K562 (cell line): Measurements from ENCODE around the gene CAPN7.

Experiments used
- CEBPG ChIP-seq, 3 experiments: fragments of 200-800 bp in 1 of 3; sonication (Bioruptor generic) in 1 of 3; sonication (generic) in 1 of 3; formaldehyde crosslinking in 1 of 3; IDR thresholded peaks in 2 of 3; conservative IDR thresholded peaks in 1 of 3; 2 replicates each; pipeline versions ENCODE4 v1.6.1 to v1.8.0; 2016 to 2022; ENCODE audit warnings: missing compliant biosample characterization in 2 of 3, missing genetic modification characterization in 2 of 3, mild to moderate bottlenecking in 1 of 3, missing genetic modification reagents in 1 of 3
- EZH2 ChIP-seq: IDR thresholded peaks from 2 replicates; pipeline ENCODE4 v1.6.1; 2012; ENCODE audit warnings: low read depth, mild to moderate bottlenecking, inconsistent platforms, low read length, borderline replicate concordance
- FOXJ2 ChIP-seq: fragments of 200-800 bp; sonication (Bioruptor generic); IDR thresholded peaks from 2 replicates; pipeline ENCODE4 v1.6.1; 2016; ENCODE audit warnings: missing genetic modification characterization, missing compliant biosample characterization
- NFYB ChIP-seq: IDR thresholded peaks from 2 replicates; pipeline ENCODE4 v1.6.1; 2011; ENCODE audit warnings: mild to moderate bottlenecking, moderate library complexity; ENCODE audit not compliant: insufficient read length; ENCODE audit errors: extremely low read depth
- POLR2A ChIP-seq: fragments of 450-650 bp; conservative IDR thresholded peaks from 2 replicates; pipeline ENCODE4 v1.6.1; 2016
- POLR2H ChIP-seq: IDR thresholded peaks from 2 replicates; pipeline ENCODE4 v1.6.1; 2016; ENCODE audit warnings: missing genetic modification characterization, low read depth, mild to moderate bottlenecking, control low read depth, missing compliant biosample characterization, moderate library complexity
- U2AF2 ChIP-seq: fragments of 200-400 bp; formaldehyde crosslinking; optimal IDR thresholded peaks from 2 replicates; pipeline ENCODE3; 2017; ENCODE audit warnings: low read depth, mild to moderate bottlenecking, low read length
- ZBTB8A ChIP-seq: fragments of 450-650 bp; IDR thresholded peaks from 2 replicates; pipeline ENCODE4 v1.6.1; 2018; ENCODE audit warnings: mild to moderate bottlenecking, moderate library complexity; ENCODE audit not compliant: partially characterized antibody
- TF ChIP-seq, protein P1 (sequence below), 3 experiments: IDR thresholded peaks in 2 of 3; conservative IDR thresholded peaks in 1 of 3; 2 replicates each; pipeline ENCODE4 v1.5.1; 2011 to 2012; ENCODE audit warnings: low read length in 3 of 3, mild to moderate bottlenecking in 3 of 3, control low read depth in 2 of 3, improper control_type of control experiment in 1 of 3, inconsistent platforms in 1 of 3, low read depth in 1 of 3, mixed read lengths in 1 of 3, moderate library complexity in 1 of 3; ENCODE audit not compliant: insufficient read depth in 2 of 3
- TF ChIP-seq, protein P2 (sequence below): fragments of 450-650 bp; formaldehyde crosslinking; conservative IDR thresholded peaks from 2 replicates; pipeline ENCODE4 v1.4.0; 2022; ENCODE audit warnings: mild to moderate bottlenecking, missing genetic modification characterization

DNA sequence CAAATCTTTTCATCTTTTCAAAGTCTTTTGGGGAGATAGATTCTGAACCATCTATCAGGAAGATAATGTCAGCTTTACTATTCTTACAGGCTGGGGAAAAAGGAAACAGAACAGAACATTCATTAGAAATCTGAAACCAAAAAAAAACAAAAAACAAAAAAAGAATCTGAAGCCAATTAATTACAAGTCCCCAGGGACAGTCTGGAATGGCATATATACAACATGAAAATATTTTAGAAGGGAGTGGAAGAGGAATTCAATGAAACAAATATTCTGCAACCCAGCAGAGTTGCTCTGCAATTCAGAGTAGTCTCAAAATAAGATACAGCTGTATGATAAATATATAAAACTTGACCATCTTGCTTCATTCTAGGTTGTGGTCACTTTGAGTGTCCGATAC, 41.7 kb upstream of the CAPN7 start:
- TF ChIP-seq FOXJ2 (tag) = no peak
- no peak for TF ChIP-seq NFYB
- TF ChIP-seq, protein P1, sequence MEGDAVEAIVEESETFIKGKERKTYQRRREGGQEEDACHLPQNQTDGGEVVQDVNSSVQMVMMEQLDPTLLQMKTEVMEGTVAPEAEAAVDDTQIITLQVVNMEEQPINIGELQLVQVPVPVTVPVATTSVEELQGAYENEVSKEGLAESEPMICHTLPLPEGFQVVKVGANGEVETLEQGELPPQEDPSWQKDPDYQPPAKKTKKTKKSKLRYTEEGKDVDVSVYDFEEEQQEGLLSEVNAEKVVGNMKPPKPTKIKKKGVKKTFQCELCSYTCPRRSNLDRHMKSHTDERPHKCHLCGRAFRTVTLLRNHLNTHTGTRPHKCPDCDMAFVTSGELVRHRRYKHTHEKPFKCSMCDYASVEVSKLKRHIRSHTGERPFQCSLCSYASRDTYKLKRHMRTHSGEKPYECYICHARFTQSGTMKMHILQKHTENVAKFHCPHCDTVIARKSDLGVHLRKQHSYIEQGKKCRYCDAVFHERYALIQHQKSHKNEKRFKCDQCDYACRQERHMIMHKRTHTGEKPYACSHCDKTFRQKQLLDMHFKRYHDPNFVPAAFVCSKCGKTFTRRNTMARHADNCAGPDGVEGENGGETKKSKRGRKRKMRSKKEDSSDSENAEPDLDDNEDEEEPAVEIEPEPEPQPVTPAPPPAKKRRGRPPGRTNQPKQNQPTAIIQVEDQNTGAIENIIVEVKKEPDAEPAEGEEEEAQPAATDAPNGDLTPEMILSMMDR (IDR thresholded peaks at IDR 0.05 in 2 of 3, conservative IDR thresholded peaks at IDR 0.05 in 1 of 3; ENCODE audit: insufficient read depth in 2 of 3, low read depth in 1 of 3, low read length in 3 of 3) = no peak
- no peak for TF ChIP-seq CEBPG (CRISPR knock-in tag; IDR thresholded peaks at IDR 0.05)
- TF ChIP-seq CEBPG (tag; conservative IDR thresholded peaks at IDR 0.05 in 1 of 2, IDR thresholded peaks at IDR 0.05 in 1 of 2) = no peak
- TF ChIP-seq, protein P2, sequence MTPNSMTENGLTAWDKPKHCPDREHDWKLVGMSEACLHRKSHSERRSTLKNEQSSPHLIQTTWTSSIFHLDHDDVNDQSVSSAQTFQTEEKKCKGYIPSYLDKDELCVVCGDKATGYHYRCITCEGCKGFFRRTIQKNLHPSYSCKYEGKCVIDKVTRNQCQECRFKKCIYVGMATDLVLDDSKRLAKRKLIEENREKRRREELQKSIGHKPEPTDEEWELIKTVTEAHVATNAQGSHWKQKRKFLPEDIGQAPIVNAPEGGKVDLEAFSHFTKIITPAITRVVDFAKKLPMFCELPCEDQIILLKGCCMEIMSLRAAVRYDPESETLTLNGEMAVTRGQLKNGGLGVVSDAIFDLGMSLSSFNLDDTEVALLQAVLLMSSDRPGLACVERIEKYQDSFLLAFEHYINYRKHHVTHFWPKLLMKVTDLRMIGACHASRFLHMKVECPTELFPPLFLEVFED = no peak
- TF ChIP-seq POLR2H (tag) = no peak
- no peak for TF ChIP-seq POLR2A
- no peak for TF ChIP-seq EZH2
- no peak for TF ChIP-seq U2AF2
- TF ChIP-seq ZBTB8A = no peak
